CD4-positive, alpha-beta T cell treated with Interleukin-17A for 4 hours (primary cell): ENCODE measurements around the gene BTBD9.
"Not testable (repeated sequence)": the region's sequence is repeated elsewhere in the genome, so short reads cannot be mapped to it uniquely, and the experiment has no call there.

Experiments used
- DNase-seq: peaks from one replicate; pipeline ENCODE4 v3.0.0-alpha.2; 2020; ENCODE audit warnings: mixed read lengths

Gene BTBD9

GRCh38 chr6:38370653-38371601 is 268.8 kb downstream of the BTBD9 start:
- no peak for DNase-seq

GRCh38 chr6:38367231-38367630 is 272.5 kb downstream of the BTBD9 start:
- no peak for DNase-seq

- DNase-seq = no peak
Observed at GRCh38 chr6:38366234-38366633, 273.5 kb downstream of the BTBD9 start.

- no peak for DNase-seq
Observed at GRCh38 chr6:38364775-38365174, 275.0 kb downstream of the BTBD9 start.

GRCh38 chr6:38364127-38364526 is 275.6 kb downstream of the BTBD9 start:
- no peak for DNase-seq

- DNase-seq = no peak
Observed at GRCh38 chr6:38355519-38355918, 284.2 kb downstream of the BTBD9 start.

GRCh38 chr6:38354905-38355304 is 284.8 kb downstream of the BTBD9 start:
- no peak for DNase-seq

GRCh38 chr6:38354037-38354381 is 285.7 kb downstream of the BTBD9 start:
- no peak for DNase-seq

GRCh38 chr6:38353310-38354036 is 286.3 kb downstream of the BTBD9 start:
- no peak for DNase-seq

DNA sequence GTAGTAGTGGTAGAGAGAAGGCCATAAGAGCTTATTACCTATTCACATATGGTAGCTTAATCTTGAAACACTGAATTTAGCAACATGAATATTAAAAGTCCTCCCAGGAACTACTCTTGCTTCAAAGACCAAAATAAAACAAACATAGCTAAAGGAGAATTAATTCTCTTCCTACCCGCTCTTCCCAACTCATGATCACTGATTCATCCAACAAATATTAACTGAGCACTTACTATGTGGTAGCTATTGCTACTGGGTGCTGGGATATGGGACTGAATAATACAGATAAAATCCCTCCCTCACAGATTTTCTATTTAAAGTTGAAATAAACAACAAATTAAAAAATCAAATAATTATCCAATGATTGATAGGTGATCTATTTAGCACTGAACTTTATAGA is 287.1 kb downstream of the BTBD9 start:
- DNase-seq = no peak

DNA sequence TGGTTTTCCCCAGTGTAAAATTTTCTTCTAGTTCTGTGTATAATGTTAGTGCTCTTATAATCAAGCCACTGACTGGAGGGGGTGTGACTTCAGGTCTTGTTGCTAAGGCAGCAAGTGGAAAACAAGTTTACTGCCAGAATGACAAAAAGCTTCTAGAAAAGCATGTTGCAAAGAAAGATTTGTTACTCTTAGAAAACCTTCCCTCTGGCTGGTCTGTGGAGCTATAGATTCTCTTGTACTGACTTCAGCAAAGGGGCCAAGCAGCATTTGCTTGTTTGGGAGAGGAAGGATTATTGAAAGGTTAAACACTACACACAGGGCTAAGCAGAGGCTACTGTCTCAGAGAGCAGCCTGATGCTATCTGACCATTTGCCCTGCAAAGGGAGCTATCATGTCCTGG is 288.8 kb downstream of the BTBD9 start:
- no peak for DNase-seq

- DNase-seq = no peak
Observed at GRCh38 chr6:38350220-38350619, 289.5 kb downstream of the BTBD9 start.

DNA sequence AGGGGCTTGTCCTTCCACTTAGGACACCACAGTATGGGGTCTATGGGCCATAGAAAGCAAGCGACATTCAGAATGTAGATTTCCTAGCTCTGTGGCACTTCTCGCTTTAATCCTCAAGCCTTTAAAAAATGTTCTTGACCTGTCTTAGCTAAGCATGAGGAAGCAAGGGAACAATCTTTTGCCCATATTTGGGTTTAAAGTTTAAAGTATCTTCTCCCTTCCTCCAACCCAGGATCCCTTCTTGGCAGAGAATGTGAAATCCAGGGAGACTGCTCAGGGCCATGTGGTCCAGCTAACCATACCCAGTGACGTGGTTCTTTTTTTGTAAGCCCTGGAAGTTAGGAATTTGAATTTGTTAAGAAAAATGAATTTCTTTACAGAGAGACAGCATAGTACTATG is 289.9 kb downstream of the BTBD9 start:
- no peak for DNase-seq

GRCh38 chr6:38349221-38349620 is 290.5 kb downstream of the BTBD9 start:
- no peak for DNase-seq

DNA sequence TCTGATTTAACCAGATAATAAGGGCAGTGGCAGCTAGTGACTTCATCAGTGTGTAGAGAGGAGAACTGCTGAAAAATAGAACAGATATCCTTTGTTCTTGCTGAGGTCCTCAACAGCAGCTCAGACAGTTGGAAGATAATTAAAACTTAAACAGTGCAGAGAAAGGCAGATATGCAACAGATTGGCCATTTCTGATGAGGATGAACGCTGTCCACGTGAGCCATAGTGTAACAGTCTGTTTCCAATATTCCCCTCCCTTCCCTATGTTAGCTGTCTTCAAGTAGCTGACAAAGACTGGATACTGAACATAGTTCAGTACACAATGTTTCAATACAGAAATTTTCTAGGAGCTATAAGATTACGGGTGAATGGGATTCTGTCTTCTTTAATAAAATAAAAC is 291.4 kb downstream of the BTBD9 start:
- no peak for DNase-seq

DNA sequence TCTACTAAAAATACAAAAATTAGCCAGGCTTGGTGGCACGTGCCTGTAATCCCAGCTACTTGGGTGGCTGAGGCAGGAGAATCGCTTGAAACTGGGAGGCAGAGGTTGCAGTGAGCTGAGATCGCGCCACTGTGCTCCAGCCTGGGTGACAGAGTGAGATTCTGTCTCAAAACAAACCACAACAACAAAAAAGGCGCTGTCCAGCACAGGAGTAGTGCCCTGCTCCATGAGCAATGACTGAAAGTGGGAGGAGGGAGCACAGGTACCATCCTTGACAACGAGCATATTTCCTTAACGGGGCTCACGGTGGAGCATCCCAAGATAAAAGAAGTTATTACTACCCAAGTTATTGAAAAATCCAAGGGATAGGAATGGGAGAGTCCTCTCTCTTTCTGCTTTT is 291.9 kb downstream of the BTBD9 start:
- DNase-seq = not testable (repeated sequence)

- DNase-seq = no peak
Observed at GRCh38 chr6:38346291-38347079, 293.2 kb downstream of the BTBD9 start.

DNA sequence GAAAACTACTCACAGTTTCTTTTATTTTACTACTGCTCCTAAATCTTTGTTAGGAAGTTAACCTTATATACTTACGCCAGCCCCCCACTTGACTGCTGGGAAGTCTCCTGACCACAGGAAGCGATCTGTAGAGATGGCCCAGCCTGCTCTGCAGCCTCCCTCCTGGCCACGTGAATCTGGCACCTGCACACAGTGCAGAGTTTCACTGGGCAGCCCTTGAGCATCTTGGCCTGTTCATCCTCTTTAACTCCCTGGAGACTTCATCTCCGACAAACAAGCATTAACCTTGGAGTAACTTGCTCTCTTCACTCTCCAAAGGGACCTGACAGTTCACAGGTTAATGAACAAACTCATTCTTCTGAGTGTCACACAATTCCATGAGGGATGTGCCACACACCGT is 294.1 kb downstream of the BTBD9 start:
- no peak for DNase-seq

- DNase-seq = no peak
Observed at GRCh38 chr6:38341496-38341895, 298.2 kb downstream of the BTBD9 start.

GRCh38 chr6:38339914-38340313 is 299.8 kb downstream of the BTBD9 start:
- DNase-seq = no peak

GRCh38 chr6:38337819-38338465 is 301.8 kb downstream of the BTBD9 start:
- no peak for DNase-seq

GRCh38 chr6:38336922-38337321 is 302.8 kb downstream of the BTBD9 start:
- DNase-seq = no peak

GRCh38 chr6:38326837-38327236 is 312.9 kb downstream of the BTBD9 start:
- DNase-seq = no peak
